Spleen (tissue), 7 donors: ENCODE data around the gene CDK5R1.

Experiments used
- POLR2A ChIP-seq, 3 donors: fragments of 450-650 bp; IDR thresholded peaks; one replicate each; pipeline ENCODE4 v1.5.1; 2017; ENCODE audit warnings: antibody characterized with exemption in 3 of 3, mild to moderate bottlenecking in 1 of 3
- POLR2AphosphoS5 ChIP-seq, 3 donors: sonication (generic); formaldehyde crosslinking; IDR thresholded peaks; one replicate each; pipeline ENCODE4 v1.5.1; 2017; ENCODE audit warnings: antibody characterized with exemption in 3 of 3
- TF ChIP-seq, protein P1 (sequence below), 11 experiments: fragments of 200-600 bp in 7 of 11; fragments of 450-650 bp in 4 of 11; sonication (generic) in 4 of 11; IDR thresholded peaks in 8 of 11; conservative IDR thresholded peaks in 3 of 11; 1 replicate in 7 of 11; 2 replicates in 4 of 11; pipeline versions ENCODE4 v1.4.0 to v1.8.0; 2016 to 2021; ENCODE audit warnings: antibody characterized with exemption in 11 of 11, inconsistent platforms in 4 of 11, mild to moderate bottlenecking in 1 of 11
- donor health status: DM: no; HTN: no; CAD: no; lungs with moderate emphysema.
- donor health status: DM: no; HTN: no; CAD: no.
- donor health status: DM: no; HTN: no; CAD: no.

DNA sequence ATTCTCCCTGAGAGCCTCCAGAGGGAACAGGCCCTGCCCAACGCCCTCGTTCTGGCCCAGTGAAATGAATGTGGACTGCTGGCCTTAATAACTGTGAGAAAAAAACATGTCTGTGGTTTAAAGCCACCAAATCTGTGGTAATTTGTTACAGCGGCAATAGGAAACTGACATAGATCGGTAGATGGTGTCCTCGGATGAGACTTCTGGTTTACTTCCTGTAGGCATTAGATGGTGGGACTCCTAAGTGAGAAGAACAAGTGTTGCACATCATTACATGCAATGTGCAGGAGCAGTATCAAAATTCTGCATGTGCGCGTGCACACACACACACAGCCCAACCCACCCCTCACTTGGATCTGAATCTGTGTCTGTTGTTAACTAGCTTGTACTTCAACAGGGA is 42.0 kb downstream of the CDK5R1 start:
- TF ChIP-seq, protein P1, sequence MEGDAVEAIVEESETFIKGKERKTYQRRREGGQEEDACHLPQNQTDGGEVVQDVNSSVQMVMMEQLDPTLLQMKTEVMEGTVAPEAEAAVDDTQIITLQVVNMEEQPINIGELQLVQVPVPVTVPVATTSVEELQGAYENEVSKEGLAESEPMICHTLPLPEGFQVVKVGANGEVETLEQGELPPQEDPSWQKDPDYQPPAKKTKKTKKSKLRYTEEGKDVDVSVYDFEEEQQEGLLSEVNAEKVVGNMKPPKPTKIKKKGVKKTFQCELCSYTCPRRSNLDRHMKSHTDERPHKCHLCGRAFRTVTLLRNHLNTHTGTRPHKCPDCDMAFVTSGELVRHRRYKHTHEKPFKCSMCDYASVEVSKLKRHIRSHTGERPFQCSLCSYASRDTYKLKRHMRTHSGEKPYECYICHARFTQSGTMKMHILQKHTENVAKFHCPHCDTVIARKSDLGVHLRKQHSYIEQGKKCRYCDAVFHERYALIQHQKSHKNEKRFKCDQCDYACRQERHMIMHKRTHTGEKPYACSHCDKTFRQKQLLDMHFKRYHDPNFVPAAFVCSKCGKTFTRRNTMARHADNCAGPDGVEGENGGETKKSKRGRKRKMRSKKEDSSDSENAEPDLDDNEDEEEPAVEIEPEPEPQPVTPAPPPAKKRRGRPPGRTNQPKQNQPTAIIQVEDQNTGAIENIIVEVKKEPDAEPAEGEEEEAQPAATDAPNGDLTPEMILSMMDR (IDR thresholded peaks at IDR 0.05 in 8 of 11, conservative IDR thresholded peaks at IDR 0.05 in 3 of 11), result no peak
- TF ChIP-seq POLR2A (IDR thresholded peaks at IDR 0.05), result no peak
- no peak for TF ChIP-seq POLR2AphosphoS5 (IDR thresholded peaks at IDR 0.05)
